C4-2B (cell line): ENCODE measurements around the gene THSD7B.
A peak's percentile ranks its signal among the peaks of the same experiment; 100 is the strongest.

ENCODE experiments used
- H3K27ac ChIP-seq: fragments of 450-650 bp; 2 replicates; pipeline ENCODE4 v1.5.1; 2017
- CTCF ChIP-seq: fragments of 450-650 bp; conservative IDR thresholded peaks from 2 replicates; pipeline ENCODE4 v1.5.1; 2017; ENCODE audit warnings: mild to moderate bottlenecking
- ZFX ChIP-seq: fragments of 450-650 bp; IDR thresholded peaks from 2 replicates; pipeline ENCODE4 v1.6.1; 2017

THSD7B gene

GRCh38 chr2:137161250-137161649 is 395.9 kb downstream of the THSD7B start:
- no peak for TF ChIP-seq CTCF
- no peak for TF ChIP-seq ZFX
- H3K27ac ChIP-seq: no peak overlapping the region

GRCh38 chr2:137165968-137166367 is 400.6 kb downstream of the THSD7B start:
- TF ChIP-seq ZFX: no peak
- TF ChIP-seq CTCF: no peak

DNA sequence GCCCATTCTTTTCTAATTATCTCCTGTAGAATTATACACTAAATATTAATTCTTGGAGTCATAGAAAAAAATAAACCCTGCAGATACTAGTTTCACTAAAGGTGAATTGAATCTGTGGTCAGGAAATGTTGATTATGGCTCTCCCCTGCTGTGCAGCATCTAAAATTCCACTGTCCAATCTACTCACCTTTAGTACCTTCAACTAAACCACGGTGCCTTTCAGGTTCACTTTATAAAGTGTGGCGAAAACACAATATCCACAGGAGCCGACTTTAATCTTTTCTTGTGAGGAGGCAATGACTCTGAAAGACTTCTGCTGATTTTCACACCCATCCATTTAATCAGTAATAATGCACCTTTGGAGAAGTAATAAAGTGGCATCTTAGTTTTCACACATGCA is 402.3 kb downstream of the THSD7B start:
- H3K27ac ChIP-seq: no peak overlapping the region
- no peak for TF ChIP-seq ZFX
- no peak for TF ChIP-seq CTCF

More at GRCh38 chr2:137165968-137166367, 400.6 kb downstream of the THSD7B start:
- H3K27ac ChIP-seq: no peak overlapping the region

DNA sequence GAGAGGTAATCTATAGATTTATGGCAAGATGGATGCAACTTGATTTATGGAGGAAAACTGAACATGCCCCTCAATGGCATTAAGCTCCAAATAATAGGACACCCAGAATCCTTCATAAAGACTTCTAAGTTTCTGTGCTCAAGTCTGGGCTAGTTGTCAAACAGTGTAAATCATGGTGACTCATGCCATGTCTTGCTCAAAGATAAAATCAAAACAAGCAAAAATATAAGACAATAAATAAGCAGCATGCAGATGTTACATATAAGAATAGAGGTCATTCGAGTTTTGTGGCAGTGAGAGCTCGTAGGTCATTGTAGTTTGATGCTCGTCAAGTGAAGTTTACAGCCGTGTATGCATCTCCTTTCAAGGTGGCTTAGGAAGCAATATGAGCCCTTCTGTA is 403.2 kb downstream of the THSD7B start:
- TF ChIP-seq CTCF: no peak
- TF ChIP-seq ZFX: no peak
- no peak overlapping the region for H3K27ac ChIP-seq

DNA sequence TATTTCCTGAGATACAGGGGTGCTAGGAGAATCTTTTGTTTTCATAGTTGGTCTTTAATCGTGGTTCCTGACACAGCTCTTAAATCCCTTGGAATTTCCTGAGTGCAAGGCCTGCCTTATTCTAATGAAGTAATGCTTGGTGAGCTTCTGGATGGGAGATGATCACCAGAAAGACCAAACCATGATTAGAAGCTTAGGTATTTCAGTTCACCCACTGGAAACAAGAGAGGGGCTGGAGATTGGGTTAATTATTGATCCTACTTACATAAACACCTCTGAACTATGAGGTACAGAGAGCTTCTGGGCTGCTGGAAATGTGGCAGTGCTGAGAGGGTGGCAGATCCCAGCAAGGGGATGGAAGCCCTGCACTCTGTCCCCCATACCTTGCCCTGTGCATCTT is 406.8 kb downstream of the THSD7B start:
- H3K27ac ChIP-seq: no peak overlapping the region
- TF ChIP-seq ZFX (no peak), CTCF (no peak)

- H3K27ac ChIP-seq: no peak overlapping the region
- TF ChIP-seq ZFX (no peak), CTCF (peak; percentile 26)
These were observed 408.1 kb downstream of the THSD7B start for GRCh38 chr2:137173463-137173862.

DNA sequence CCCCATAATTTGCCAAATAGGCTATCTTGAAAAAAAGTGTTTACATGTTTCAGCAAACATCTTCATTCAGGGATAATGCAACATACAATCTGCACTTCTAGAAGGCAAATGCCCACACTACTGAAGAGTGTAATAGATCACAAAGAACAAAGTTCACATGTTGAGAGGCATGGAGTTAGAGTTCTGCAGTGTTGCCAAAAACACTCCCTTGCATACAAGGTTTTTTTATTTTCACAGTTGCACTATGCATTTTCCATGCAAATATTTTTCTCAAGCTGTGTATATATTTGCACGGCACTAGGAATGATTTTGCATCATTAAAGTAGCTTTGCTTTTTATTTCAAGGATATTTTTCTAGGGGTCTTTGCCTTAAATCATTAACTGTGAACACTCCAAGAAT is 409.9 kb downstream of the THSD7B start:
- TF ChIP-seq CTCF (no peak), ZFX (no peak)
- H3K27ac ChIP-seq: no peak overlapping the region
